Panc1 (cell line): ENCODE data around the gene GMPPA. TPM values are rescaled to one million over a fixed set of nuclear protein-coding genes. Genes with fewer than 3 reads are reported as not detected.

Source experiments
- ATAC-seq: fragments of 200-7000 bp; cut with Tn5 transposase; 2 replicates; pipeline ENCODE4 v1.9.1; 2020; ENCODE audit warnings: mild to moderate bottlenecking, moderate library complexity
- BruUV-seq: library from RNA; stranded (reverse); fragments of 400-500 nt; replicated peaks from 2 replicates; lab custom pipeline; 2021; lab: Mats Ljungman, UMichigan
- CTCF ChIA-PET: fragments of 300-600 bp; sonication (Branson Sonifier 250); formaldehyde crosslinking; loops from one replicate; lab custom pipeline; 2022; ENCODE audit warnings: antibody characterized with exemption; lab: Charles Lee
- POLR2A ChIA-PET: fragments of 300-600 bp; sonication (Branson Sonifier 250); formaldehyde crosslinking; loops from one replicate; lab custom pipeline; 2022; ENCODE audit warnings: antibody characterized with exemption; lab: Charles Lee
- DNase-seq: peaks from one replicate; pipeline ENCODE4 v3.0.0-alpha.2; 2010; ENCODE audit warnings: low read depth, low spot score
- H3K27ac ChIP-seq: 2 replicates; pipeline ENCODE4 v1.5.1; 2011; ENCODE audit warnings: mild to moderate bottlenecking, low read length, inconsistent platforms
- H3K27me3 ChIP-seq: fragments of 200-500 bp; sonication (Bioruptor generic); 2 replicates; pipeline ENCODE4 v1.6.0; 2014; ENCODE audit warnings: low read length, inconsistent platforms; ENCODE audit not compliant: control insufficient read depth, insufficient read depth
- H3K36me3 ChIP-seq: fragments of 200-500 bp; sonication (Bioruptor generic); 2 replicates; pipeline ENCODE4 v1.5.1; 2014; ENCODE audit warnings: inconsistent platforms, mild to moderate bottlenecking, low read length, moderate library complexity; ENCODE audit not compliant: control insufficient read depth, insufficient read depth
- H3K4me1 ChIP-seq: 2 replicates; pipeline ENCODE4 v1.5.1; 2011; ENCODE audit warnings: inconsistent platforms, mild to moderate bottlenecking, low read length, moderate library complexity; ENCODE audit not compliant: control insufficient read depth, insufficient read depth
- H3K4me3 ChIP-seq, 2 experiments: 2 replicates each; pipeline ENCODE4 v1.5.1; 2011 to 2012; ENCODE audit warnings: low read depth in 2 of 2, low read length in 2 of 2, mild to moderate bottlenecking in 2 of 2, inconsistent platforms in 1 of 2, moderate library complexity in 1 of 2
- H3K9me3 ChIP-seq: fragments of 200-500 bp; sonication (Bioruptor generic); 2 replicates; pipeline ENCODE4 v1.5.1; 2014; ENCODE audit warnings: low read depth, mild to moderate bottlenecking, inconsistent platforms, low read length, moderate library complexity; ENCODE audit not compliant: control insufficient read depth, insufficient read depth
- POLR2AphosphoS5 ChIP-seq: IDR thresholded peaks from 2 replicates; pipeline ENCODE4 v1.6.1; 2012; ENCODE audit warnings: mild to moderate bottlenecking, low read depth, low read length, moderate library complexity
- SIN3A ChIP-seq: IDR thresholded peaks from 2 replicates; pipeline ENCODE4 v1.6.1; 2012; ENCODE audit warnings: low read depth, mild to moderate bottlenecking, low read length, moderate library complexity, borderline replicate concordance; ENCODE audit not compliant: insufficient read depth
- TCF7L2 ChIP-seq: IDR thresholded peaks from 2 replicates; pipeline ENCODE4 v1.6.1; 2011; ENCODE audit warnings: mild to moderate bottlenecking, low read depth, low read length, inconsistent platforms
- in situ Hi-C: cut with HindIII; loops from 2 replicates; pipeline ENCODE4 v1.10.0; 2016; ENCODE audit warnings: low sequenced_read_pairs, low pct_unique_long_range_greater_than_20kb
- intact Hi-C: fragments of 100-400 bp; cut with micrococcal nuclease; formaldehyde crosslinking; loops from one replicate; pipeline ENCODE4 v1.10.0; 2022; ENCODE audit not compliant: unreplicated experiment
- total RNA-seq: library from RNA; stranded (reverse); gene quantifications from one replicate; pipeline ENCODE4 v1.2.1, GENCODE V29; 2021; ENCODE audit not compliant: unreplicated experiment
- TF ChIP-seq, protein P1 (sequence below): fragments of 450-650 bp; IDR thresholded peaks from 2 replicates; pipeline ENCODE4 v1.5.1; 2017; ENCODE audit warnings: mild to moderate bottlenecking
- TF ChIP-seq, protein P2 (sequence below), 2 experiments: IDR thresholded peaks; 2 replicates each; pipeline ENCODE4 v1.6.1; 2011 to 2012; ENCODE audit warnings: low read depth in 2 of 2, control low read depth in 1 of 2, low read length in 1 of 2, mild to moderate bottlenecking in 1 of 2, moderate library complexity in 1 of 2; ENCODE audit not compliant: insufficient read depth in 1 of 2

GMPPA gene
- total RNA-seq, 1 experiment from 2014 or later = 66.2 TPM

DNA sequence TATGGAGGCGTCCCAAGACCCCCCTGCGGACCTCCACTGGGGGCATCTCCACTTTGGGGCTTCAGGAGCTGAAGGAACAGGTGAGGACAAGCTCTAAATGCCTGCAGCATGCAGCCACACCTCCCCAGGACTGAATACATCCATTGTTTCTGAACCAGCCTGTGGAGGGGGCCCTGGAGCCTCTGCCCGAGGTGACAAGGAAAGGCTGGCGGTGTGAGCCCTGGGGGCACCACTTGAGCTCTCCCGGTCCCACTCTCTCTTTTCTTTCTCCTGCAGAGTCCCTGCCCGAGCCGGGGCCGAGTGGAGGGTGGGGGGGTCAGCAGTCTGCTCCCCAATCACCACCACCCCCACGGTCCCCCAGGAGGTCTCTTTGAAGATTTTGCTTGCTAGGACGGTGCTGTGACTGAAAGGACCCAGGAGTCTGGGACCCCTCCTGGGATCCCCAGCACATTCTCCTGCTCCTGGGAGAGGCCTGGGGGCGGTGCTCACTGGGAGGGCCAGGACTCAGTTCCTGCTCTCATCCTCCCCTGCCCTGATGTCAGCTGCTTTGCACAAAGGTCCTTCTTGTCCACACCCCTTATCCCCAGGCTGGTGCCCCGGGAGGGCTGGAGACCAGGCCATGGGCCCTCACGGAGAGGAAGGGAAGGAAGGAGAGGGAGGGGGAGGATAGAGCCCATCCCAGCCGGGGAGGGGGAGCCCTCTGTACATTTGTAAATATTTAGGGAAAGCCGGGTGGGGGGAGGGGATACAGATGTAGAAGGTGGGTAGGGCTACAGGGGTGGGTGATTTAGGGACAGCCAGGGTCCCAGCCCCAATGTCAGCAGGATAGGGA is 39.2 kb downstream of the GMPPA start:
- DNase-seq (no peak), ATAC-seq (no peak)
- POLR2A ChIA-PET = no interaction called here
- Histone ChIP-seq H3K27ac (no peak overlapping the region), H3K36me3 (0 out of 2 replicates have a peak, but pooled peaks cover 2% of the 10 kb centered on the region), H3K9me3 (no peaks in the 10 kb centered on the region), H3K4me1 (peaks cover 9% of the 10 kb centered on the region; the same call in 1 of the 2 replicates), H3K4me3 (no peak overlapping the region), H3K27me3 (no peaks in the 10 kb centered on the region)
- TF ChIP-seq SIN3A = no peak
- TF ChIP-seq TCF7L2 = no peak
- no peak for TF ChIP-seq POLR2AphosphoS5
- TF ChIP-seq, protein P1, sequence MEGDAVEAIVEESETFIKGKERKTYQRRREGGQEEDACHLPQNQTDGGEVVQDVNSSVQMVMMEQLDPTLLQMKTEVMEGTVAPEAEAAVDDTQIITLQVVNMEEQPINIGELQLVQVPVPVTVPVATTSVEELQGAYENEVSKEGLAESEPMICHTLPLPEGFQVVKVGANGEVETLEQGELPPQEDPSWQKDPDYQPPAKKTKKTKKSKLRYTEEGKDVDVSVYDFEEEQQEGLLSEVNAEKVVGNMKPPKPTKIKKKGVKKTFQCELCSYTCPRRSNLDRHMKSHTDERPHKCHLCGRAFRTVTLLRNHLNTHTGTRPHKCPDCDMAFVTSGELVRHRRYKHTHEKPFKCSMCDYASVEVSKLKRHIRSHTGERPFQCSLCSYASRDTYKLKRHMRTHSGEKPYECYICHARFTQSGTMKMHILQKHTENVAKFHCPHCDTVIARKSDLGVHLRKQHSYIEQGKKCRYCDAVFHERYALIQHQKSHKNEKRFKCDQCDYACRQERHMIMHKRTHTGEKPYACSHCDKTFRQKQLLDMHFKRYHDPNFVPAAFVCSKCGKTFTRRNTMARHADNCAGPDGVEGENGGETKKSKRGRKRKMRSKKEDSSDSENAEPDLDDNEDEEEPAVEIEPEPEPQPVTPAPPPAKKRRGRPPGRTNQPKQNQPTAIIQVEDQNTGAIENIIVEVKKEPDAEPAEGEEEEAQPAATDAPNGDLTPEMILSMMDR = no peak
- TF ChIP-seq, protein P2, sequence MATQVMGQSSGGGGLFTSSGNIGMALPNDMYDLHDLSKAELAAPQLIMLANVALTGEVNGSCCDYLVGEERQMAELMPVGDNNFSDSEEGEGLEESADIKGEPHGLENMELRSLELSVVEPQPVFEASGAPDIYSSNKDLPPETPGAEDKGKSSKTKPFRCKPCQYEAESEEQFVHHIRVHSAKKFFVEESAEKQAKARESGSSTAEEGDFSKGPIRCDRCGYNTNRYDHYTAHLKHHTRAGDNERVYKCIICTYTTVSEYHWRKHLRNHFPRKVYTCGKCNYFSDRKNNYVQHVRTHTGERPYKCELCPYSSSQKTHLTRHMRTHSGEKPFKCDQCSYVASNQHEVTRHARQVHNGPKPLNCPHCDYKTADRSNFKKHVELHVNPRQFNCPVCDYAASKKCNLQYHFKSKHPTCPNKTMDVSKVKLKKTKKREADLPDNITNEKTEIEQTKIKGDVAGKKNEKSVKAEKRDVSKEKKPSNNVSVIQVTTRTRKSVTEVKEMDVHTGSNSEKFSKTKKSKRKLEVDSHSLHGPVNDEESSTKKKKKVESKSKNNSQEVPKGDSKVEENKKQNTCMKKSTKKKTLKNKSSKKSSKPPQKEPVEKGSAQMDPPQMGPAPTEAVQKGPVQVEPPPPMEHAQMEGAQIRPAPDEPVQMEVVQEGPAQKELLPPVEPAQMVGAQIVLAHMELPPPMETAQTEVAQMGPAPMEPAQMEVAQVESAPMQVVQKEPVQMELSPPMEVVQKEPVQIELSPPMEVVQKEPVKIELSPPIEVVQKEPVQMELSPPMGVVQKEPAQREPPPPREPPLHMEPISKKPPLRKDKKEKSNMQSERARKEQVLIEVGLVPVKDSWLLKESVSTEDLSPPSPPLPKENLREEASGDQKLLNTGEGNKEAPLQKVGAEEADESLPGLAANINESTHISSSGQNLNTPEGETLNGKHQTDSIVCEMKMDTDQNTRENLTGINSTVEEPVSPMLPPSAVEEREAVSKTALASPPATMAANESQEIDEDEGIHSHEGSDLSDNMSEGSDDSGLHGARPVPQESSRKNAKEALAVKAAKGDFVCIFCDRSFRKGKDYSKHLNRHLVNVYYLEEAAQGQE (IDR thresholded peaks at IDR 0.05; ENCODE audit: insufficient read depth in 1 of 2, low read depth in 2 of 2, low read length in 1 of 2) = no peak
- intact Hi-C loops (loop anchor here (1.0 kb wide), 1 partner anchor 104 kb away; no protein-coding TSS in a partner anchor), in situ Hi-C loops (no loop called here)
- CTCF ChIA-PET = interaction anchor here (0.5 to 0.8 kb wide), 4 partner anchors 27 to 150 kb away, joined by 3 to 6 read pairs (median 4); partner anchors contain the start of gene DNPEP
- BruUV-seq = no TSS peak

DNA sequence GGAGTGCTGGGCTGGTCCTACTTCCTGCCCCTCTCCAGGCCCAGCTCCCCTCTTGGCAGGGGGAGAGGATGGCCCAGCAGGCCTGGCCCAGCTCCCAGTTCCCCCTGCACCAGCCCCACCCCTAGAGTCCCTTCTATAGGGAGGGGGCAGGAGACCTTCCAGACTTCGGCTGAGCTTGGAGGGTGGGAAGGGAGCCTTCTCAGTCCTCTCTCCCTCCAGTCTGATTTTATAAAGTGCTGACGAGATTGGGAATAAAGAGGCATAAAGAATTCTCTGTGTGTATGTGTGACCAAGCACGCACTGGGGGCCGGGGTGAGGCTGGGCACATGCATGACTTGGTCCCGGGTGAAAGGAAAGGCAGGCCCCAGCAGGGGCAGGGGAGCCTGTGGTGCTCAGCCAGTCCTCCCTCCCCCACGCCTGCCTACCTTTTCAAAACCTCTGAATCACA is 39.8 kb downstream of the GMPPA start:
- in situ Hi-C loops = no loop called here
- DNase-seq (no peak), ATAC-seq (no peak)
- no peak overlapping the region for H3K27ac ChIP-seq
- H3K36me3 ChIP-seq = 0 out of 2 replicates have a peak, but pooled peaks cover 2% of the 10 kb centered on the region
- ChIA-PET CTCF (interaction anchor here (0.8 kb wide), 1 partner anchor 31 kb away, joined by 3 read pairs; no protein-coding TSS in a partner anchor), POLR2A (no interaction called here)
- TF ChIP-seq SIN3A = no peak
- no peak for TF ChIP-seq POLR2AphosphoS5
- TF ChIP-seq, protein P2 (IDR thresholded peaks at IDR 0.05; ENCODE audit: insufficient read depth in 1 of 2, low read depth in 2 of 2, low read length in 1 of 2) = no peak
- TF ChIP-seq, protein P1 = no peak
- TF ChIP-seq TCF7L2 = no peak
- H3K9me3 ChIP-seq = no peaks in the 10 kb centered on the region
- no TSS peak for BruUV-seq
- intact Hi-C loops = loop anchor here (1.0 kb wide), 1 partner anchor 104 kb away; no protein-coding TSS in a partner anchor
- peaks cover 9% of the 10 kb centered on the region; the same call in 1 of the 2 replicates for H3K4me1 ChIP-seq
- H3K27me3 ChIP-seq = no peaks in the 10 kb centered on the region
- no peak overlapping the region for H3K4me3 ChIP-seq
